HG03066 (cell line): ENCODE results near the gene METTL22.

Experiments used
- ATAC-seq: cut with Tn5 transposase; IDR thresholded peaks from one replicate; pipeline ENCODE4 v1.9.1; 2021; ENCODE audit warnings: low read depth; ENCODE audit not compliant: unreplicated experiment

The METTL22 gene

DNA sequence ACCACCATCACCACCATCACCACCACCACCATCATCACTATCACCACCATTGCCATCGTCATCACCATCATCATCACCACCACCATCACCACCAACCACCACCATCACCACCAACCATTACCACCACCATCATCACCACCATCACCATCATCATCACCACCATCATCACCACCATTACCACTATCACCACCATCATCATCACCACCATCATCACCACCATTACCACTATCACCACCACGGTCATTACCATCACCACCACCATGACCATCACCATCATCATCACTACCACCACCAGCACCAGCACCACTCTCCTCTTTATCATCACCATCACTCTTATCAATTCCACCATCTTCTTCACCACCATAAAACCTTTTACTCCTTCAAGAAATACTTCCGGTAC lies 30.0 kb upstream of the METTL22 start:
- ATAC-seq, result no peak

DNA sequence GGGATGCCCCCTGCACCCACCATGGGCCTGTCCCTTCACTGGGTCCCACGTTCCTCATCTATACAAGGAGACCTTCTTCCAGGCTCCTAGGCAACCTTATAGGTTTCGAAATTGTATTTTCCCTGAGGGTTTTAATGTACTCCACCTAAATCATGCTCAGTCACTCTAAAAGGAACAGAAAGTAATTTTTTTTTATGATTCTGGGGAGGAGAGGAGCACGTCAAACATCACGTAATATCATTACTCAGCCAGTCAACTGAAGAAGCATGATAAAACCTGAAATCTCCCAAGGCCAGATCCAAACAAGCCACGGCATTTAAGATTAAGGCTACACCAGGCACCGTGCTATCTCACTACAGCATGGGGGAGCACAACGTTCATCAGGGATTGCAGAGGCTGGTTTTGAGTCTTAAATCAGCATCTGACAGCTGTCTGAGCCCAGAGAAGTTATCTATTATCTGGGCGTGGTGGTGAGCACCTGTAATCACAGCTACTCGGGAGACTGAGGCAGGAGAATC lies 27.3 kb upstream of the METTL22 start:
- no peak for ATAC-seq

DNA sequence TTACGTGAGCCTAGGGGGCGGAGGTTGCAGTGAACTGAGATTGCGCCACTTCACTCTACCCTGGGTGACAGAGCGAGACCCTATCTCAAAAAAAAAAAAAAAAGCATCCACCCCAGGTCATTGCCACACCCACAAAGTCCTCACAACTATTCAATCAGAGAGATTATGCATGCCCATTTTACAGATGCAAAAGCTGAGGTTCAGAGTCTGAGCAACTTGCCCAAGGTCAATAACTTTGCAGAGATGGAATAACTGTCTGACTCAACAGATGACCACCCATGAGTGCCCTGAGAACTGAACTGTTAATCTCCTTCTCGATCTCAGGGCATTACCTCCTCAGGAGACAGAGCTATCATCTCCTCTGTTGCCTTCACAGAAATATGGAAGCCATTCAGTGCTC lies 25.7 kb upstream of the METTL22 start:
- no peak for ATAC-seq

DNA sequence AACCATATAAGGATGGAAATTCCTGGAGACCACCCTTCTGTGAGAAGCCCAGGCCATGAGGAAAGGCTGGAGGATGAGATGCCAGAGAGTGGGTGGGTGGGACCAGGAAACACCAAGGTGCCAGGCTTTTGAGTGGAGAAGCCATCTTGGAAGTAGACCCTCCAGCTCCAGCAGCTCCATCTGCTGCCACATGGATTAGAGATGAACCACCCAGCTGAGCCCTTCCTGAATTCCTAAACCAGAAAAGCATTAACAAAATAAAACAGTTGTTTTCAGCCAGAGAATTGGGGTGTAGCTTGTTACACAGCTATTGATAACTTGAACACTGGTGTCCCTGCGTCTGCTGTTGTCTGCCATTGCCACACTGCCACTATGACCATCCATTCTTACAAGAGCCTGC lies 24.9 kb upstream of the METTL22 start:
- ATAC-seq, result no peak

DNA sequence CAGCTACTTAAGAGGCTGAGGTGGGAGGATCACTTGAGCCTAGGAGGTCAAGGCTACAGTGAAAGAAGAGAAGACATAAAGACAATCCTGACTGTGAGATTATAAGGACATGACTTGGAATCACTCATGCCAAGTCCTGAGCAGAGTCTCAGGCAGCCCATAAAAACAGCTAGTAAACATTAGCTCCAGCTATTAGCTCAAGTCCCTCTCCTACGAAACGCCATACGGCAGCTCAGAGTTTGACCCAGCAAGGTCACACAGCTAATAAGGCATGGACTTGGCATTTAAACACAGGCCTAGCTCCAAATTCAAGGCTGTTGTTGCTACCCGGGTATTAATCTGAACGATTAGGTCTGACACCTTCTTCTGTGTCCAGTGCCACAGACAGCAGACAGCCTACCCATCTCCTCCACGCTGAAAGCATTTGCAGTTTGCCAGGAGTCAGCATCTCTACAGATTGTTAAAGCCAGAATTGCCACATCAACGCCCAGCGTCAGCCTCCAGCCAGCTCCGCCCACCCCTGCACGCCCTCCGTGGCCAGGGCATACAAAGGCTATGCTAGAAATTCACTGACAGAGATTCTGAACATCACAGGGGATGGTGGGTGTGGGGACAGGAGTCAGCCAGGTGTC lies 21.2 kb upstream of the METTL22 start:
- no peak for ATAC-seq

DNA sequence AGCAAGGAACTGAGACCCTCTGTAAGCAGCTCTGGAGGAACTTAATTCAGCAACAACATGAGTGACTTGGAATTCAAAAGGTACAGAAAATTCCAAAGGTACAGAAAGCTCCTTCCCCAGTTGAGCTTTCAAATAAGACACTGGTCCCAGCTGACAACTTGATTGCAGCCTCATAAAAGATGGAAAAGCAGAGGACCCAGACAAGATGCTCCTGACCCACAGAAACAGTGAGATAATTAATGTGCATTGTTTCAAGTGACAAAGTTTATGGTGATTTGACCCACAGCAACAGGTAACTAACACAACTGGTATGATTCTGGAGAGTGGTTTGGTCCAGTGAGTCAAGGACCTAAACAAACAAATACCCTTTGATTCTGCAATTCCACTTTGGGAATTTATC lies 15.9 kb upstream of the METTL22 start:
- no peak for ATAC-seq

DNA sequence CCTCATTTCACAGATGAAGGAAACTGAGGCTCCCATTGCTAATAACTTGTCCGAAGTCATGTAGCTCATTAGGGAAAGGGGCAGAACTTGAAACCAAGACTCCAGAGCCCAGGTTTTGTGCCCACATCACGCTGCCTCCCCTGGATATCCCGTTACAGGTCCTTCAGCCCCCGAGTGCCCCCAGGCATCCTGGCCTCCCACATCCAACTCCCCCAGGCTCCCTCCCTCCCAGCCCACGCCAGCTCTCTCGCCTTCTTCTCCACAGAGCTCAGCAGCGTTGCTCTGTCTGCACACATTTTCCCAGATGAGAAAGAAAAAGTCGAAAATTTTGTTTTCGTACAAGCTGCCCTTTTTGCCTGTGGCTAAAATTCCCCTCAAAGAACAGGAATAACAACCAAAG lies 14.3 kb upstream of the METTL22 start:
- ATAC-seq, result no peak

DNA sequence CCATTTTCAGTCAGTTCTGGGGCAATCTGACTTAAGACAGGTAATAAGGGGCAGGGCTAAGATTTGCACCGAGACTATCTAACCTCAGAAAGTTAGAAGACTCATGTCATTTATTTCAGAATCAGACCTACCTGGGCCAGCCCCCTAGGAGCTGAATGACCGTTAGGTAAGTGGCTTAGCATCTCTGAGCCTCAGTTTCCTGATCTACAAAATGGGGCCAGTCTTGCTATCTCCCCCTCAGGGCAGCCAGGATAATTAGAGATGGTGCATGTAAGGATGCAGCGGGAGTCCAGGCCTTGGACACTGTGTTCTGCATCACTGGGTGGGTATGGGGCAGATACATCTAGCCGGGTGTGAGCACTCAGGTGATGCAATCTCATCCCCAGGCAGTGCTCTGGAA lies 10.4 kb upstream of the METTL22 start:
- ATAC-seq, result no peak

DNA sequence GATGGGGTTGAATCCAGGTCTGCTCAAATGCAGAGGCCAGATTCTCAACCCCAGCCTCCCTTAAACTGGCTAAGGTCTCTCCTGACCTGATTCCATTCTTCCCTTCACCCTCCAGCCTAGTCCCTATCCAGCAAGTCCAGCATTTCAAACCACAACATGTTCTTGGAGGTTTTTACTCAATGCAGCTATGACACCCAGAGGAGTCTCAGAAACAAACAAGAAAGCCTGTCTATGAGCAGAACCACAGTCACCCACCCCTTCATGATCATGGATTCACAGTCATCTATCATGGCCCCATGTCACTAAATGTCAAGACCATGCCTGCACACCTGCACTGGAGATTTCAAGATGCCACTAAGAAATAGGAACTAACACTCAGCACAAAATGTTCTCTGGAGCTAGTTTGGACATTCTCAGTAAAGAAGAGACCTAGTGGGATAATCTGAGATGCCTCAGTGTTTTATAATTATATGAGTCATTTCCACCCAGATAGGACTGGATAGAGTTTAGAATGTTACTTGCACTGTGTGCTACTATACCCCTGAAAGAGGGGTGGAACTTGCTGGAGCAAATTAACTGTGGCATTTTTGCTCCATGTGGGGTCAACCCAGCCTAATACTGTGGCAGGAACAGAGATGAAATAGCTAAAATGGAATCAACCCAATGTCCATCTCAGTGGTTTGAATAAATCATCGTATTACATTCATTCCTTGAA lies 9.5 kb upstream of the METTL22 start:
- no peak for ATAC-seq

DNA sequence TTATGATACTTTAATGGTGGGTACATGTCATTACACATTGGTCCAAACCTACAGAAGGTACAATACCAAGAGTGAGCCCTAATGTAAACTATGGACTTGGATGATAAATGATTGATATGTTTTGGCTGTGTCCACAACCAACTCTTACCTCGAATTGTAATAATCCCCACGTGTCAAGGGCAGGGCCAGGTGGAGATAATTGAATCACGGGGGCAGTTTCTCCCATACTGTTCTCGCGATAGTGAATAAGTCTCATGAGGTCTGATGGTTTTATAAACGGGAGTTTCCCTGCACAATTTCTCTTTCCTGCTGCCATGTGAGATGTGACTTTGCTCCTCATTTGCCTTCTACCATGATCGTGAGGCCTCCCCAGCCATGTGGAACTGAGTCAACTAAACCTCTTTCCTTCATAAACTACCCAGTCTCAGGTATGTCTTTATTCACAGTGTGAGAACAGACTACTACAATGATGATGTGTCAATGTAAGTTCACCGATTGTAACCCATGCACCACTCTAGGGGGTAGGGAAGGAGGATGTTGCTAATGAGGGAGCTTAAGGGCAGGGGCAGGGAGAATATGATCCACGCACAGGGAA lies 7.0 kb upstream of the METTL22 start:
- no peak for ATAC-seq

DNA sequence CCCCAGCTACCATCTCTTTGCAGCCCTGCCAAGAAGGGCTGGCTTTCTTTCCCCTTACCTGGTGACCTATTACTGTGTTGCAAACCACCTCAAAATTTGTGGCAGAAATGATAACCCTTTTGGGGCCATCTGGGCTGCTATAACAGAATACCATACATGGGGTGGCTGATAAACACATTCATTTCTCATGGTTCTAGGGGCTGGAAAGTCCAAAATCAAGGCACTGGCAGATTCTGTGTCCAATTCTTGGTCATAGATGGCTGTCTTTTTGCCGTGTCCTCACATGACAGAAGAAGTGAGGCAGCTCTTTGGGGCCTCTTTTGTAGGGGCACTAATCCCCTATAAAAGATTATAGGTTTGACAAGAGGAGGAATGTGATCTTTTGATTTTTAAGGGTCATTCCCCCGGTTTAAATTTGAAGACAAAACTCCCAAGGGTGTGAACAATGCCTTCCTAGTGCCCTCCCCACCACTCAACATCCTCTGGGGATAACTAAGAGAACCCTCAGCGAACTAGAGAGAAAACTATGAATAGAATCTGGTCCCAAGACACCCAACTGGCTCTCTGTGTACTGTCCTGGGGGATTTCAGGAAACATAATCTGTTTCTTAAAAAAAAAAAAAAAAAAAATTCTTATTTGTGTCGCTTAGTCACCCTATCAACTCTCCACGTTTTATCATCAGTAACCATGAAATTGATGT lies 1.7 kb upstream of the METTL22 start:
- ATAC-seq, result no peak

DNA sequence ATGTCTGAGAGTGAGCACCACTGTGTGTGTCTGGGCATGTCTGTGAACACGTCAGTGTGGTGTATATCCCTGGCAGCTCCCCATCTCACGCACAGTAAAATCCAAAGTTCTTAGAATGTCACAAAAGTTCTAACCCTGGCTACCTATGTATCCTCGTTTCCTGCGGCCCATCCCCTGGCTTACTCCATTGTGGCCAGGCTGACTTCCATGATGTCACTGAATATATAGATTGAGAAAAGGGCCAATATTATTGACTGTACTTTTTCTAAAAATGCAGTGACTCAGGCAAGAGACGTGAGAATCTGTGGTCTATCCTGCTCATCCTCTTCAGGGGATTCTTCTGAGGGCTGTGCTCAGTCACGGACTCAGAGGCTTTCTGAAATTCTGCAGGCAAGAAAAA lies 963 bp upstream of the METTL22 start:
- ATAC-seq, result no peak

DNA sequence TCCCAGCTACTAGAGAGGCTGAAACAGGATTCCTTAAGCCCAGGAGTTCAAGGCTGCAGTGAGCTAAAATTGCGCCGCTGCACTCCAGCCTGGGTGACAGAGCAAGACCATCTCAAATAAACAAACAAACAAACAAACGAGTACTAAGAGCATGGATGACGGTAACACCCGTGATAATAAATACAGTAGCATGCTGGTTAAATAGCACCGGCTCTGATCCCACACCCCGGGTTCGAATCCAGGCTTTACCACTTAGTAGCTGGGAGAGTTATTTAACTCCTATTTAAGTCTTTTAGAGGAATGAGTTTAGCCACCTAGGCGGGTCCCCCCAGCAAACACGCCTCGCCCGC lies 301 bp upstream of the METTL22 start:
- ATAC-seq, result no peak

DNA sequence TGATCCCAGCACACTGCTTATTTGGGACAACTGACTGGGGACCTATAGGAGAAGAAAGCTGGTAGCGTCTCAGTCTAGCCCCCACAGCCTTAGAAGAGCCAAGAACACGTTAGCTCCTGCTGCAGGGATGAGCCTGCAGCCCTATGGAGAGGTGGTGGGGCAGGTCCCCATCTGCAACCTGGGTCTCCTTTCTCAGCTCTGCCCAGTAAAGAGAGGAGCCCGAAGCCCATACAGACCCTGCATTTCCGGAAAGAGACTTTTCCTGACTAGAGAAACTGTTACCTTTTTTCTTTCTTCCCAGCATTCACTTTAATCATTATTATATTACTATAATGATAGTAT lies 788 bp downstream of the METTL22 start:
- no peak for ATAC-seq

DNA sequence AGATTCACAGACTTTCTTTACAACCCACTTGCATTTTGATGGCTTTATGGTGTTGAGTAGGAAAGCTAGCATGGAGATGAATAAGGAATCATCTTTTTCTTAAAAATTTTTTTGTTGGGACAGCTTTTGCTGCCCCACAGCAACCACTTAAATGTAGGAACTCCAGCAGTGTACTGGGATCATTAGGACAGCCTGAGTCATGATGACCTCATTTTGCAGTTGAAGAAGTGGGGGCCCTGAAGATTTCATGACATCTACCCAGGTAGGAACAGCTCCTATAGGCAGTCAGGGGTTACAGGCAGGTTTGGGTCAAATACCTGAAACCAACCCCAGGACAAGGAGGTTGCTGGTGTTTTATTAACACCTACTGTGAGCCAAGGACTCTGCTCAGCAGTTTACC lies 2.1 kb downstream of the METTL22 start:
- no peak for ATAC-seq

DNA sequence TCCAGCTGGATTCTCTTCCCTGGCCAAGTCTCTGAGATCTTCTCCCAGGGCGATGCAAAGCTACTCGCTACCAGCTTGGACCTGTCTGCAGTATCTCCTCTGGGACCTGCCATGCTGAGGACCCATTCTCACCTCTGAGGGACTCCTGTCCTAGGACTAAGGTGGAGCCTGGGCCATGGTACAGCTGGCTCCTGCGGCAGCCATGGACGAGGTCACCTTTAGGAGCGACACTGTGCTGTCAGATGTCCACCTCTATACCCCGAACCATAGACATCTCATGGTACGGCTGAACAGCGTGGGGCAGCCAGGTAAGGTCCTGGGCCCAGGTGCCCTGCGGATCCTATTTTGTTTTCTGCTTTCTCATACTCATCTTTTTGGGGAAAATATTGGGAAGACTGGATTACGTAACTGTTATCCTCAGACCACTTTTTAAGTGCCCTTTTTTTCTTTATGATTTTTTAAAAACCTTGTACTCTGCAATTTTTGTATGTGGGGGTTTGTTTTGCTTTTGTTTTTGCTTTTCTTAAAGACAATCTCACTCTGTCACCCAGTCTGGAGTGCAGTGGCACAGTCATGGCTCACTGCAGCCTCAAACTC lies 4.1 kb downstream of the METTL22 start:
- no peak for ATAC-seq

DNA sequence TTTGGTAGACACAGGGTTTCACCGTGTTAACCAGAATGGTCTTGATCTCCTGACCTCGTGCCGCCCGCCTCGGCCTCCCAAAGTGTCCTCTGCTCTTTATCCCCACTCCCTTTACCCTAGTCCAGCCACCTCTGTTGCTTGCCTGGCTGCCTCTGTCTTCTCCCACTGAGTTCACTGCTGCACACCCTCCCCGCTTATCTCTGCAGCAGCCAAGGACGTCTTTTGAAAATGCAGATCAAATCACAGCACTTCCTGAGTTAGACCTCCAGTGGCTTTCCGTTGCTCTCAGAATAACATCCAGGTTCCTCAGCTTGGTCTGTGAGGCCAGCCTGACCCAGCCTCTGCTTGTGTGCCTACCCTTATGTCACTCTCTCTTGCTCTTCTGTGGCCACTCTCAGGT lies 5.4 kb downstream of the METTL22 start:
- ATAC-seq, result no peak

DNA sequence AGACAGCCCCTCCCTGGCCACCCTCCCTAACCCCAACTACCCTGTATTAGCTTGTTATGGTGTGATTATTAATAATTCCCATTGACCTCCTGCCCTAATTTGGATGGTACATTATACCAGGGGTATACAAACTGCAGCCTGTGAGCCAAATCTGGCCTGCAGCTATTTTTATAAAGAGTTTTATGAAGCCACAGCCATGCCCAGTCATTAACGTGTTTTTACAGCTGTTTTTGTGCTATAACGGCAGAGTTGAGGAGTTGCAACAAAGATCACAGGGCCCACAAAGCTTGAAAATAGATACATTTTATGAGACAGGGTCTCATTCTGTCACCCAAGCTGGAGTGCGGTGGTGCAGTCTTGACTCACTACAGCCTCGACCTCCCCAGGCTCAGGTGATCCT lies 6.0 kb downstream of the METTL22 start:
- ATAC-seq, result no peak

DNA sequence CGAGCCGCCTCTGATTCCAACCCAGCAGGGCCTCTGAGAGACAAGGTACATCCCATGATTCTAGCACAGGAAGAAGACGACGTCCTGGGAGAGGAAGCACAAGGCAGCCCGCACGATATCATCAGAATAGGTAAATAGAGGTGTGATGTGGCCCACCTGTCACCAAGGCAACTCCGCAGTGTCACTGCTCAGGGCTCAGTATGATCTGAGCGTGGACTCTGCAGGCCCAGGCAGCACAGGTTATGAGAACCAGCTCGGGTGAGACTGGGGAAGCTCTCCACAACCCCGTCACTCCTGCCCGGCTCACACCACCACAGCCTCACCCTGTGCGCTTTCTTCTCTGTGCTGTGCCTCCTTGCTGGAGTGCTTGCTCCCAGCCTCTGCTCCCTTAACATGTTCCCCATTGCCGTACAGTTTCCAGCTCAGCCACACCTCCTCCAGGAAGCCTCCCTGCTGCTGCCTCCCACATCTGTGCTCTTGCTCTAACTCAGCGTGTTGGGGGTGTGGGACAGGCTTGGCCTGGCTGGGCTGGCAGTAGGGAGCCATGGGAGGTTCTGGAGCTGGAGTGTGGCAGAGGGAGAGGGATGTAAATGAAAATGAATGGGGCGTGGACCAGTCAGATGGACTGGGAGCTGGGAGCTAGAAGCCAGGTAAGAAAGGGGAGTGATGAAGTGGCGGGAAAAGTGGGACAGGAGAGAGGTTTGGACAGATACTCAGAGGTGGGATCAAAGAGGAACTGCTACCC lies 7.7 kb downstream of the METTL22 start:
- ATAC-seq, result no peak

DNA sequence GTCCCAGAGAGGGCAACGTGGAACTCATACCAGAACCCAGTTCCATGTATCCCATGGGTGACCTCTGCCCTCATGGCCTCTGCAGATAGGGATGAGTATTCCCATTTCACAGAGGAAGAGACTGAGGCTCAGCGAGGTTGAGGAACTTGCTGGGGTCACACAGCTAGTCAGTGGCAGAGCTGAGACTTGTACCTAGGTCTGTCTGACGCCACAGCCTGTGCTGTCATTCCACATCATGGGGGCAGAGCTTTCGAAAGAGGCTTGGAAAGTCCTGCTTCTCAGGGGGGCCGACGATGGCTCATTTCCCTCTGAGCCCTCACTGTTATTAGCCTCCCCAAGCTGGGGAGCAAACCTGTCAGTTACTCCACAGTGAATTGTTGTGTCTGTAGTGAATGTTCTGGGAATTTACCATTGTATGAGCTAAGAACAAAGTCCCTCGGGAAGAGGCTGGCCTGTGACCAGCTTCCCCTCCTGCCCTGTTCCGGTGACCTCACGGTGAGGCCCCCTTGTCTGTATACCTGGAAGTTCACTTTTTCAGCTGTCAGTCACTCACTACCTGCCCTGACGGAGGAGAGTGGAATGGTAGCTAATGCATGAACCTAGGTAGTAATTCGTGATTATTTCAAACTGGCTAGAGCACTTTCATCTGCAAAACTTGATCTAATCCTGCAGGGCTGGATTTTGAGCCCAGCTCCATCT lies 8.9 kb downstream of the METTL22 start:
- no peak for ATAC-seq
